Activated CD4-positive, CD25-positive, alpha-beta regulatory T cell treated with anti-CD3 and anti-CD28 coated beads, Interleukin-2, amount 50 U/mL, for 24 hours (primary cell): ENCODE data around the gene MSI1.
"Not testable (repeated sequence)": the region's sequence is repeated elsewhere in the genome, so short reads cannot be mapped to it uniquely, and the experiment has no call there.

Experiments used
- ATAC-seq, 2 donors: fragments of 150-1000 bp; cut with Tn5 transposase; one replicate each; pipeline ENCODE4 v1.10.0; 2021; ENCODE audit warnings: mild to moderate bottlenecking in 1 of 2, moderate library complexity in 1 of 2

The MSI1 gene

GRCh38 chr12:120353556-120354317, 15.2 kb downstream of the MSI1 start:
- no peak for ATAC-seq

- no peak for ATAC-seq
Observed at GRCh38 chr12:120353136-120353535, 15.8 kb downstream of the MSI1 start.

- no peak for ATAC-seq
Observed at GRCh38 chr12:120352117-120352516, 16.8 kb downstream of the MSI1 start.

DNA sequence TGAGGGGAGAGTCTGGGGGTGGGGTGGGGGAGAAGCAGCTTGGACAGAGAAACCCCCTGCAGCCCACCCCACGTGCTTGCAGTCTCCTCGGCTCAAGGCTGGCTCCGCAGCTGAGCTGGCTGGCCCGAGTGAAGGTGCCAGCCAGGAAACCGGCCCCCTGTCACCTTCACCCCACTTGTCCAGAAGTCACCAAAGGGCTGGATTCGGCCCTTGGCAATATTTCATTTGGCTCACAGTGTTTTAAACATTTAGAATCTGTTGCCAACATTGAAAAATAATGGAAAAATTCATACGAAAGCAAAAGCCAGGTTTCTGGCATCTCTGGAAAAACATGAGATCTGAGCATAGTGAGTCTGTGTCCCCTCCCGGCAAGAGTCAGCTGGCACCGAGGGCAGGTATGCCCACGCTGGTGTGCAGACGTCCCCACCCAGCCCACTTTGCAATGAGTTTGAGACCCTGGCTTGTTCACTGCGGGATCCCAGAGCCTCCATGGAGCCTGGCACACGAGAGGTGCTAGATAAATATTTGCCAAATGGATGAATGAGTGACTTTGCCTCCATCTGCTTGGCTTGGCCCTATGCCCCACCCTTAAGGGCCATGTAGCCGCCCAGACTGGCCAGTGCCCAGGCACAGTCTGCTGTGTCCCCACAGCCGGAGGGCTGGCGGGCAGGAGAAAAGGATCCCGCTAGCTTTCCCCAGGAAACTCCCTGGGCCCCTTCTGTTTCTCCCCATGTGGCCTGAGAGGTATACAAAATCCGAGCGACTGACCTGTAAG, 18.2 kb downstream of the MSI1 start:
- no peak for ATAC-seq

GRCh38 chr12:120347766-120348165, 21.2 kb downstream of the MSI1 start:
- no peak for ATAC-seq

- ATAC-seq, result no peak
Observed at GRCh38 chr12:120346681-120347080, 22.3 kb downstream of the MSI1 start.

GRCh38 chr12:120346031-120346430, 22.9 kb downstream of the MSI1 start:
- ATAC-seq, result no peak

GRCh38 chr12:120343692-120344091, 25.3 kb downstream of the MSI1 start:
- ATAC-seq, result no peak

- no peak for ATAC-seq
Observed at GRCh38 chr12:120343039-120343537, 25.9 kb downstream of the MSI1 start.

DNA sequence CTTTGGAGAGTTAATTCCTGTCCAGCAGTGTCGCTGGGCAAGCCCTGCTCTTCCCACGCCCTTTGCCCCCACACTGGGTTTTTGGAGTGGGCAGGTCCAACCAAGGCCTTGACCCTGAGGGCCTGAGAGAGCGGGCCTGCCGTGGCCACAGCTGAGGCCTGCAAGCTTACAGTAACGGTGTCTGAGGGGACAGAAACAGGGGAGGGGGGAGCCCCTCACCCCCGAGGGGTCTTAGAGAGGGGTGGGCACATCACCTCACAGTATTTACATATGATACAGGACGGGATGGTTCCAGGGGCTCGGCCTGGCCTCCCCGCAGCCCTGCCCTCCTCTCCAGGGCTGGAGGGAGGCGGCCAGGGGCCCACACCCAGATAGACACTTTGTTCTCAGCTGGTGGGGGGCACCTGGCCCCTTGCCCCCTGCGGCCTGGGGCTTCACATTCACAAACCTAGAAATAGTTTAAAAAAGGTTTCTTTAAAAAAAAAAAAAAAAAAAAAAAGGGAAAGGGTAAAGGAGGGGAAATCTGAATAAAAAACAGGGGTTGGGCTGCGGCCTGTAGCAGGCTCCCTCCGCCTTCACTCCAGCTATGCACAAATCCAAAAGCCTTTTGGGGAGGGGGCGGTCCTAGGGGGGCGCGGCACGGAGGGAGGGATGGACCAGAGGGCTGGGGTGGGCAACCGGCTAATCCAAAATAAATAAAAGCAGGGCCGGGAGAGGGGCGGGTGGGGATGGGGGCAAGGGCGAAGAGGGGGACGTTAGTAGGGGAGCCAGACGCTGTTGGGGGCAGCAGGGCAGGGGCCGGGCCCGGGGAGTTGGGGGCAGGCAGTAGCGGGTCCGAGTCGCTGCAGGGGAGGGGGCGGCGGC, 26.6 kb downstream of the MSI1 start:
- ATAC-seq, result no peak

DNA sequence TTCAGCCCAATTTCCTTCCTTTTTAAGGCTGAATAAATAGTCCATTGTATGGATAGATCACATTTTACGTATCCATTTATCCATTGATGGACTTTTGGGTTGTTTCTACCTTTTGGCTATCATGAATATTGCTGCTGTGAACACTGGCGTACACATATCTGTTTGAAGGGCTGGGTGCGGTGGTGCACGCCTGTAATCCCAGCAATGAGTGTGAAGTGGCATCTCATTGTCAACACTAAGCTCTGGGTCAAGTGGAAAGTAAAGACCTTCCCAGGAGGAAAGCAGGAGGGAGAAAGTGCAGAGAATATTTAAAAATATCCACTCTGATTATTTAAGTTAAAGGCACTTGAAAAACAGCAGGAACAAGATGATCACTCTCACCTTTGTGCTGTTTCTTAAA, 29.7 kb downstream of the MSI1 start:
- ATAC-seq, result no peak

GRCh38 chr12:120337730-120338129, 31.2 kb downstream of the MSI1 start:
- no peak for ATAC-seq

DNA sequence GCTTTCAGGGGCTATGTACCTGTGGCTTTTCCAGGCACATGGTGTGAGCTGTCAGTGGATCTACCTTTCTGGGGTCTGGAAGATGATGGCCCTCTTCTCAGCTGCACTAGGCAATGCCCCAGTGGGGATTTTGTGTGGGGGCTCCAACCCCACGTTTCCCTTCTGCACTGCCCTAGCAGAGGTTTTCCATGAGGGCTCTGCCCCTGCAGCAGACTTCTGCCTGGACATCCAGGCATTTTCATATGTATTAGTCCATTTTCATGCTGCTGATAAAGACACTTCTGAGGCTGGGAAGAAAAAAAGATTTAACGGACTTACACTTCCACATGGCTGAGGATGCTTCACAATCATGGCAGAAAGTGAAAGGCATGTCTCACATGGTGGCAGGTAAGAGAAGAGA, 32.6 kb downstream of the MSI1 start:
- ATAC-seq, result not testable (repeated sequence)

DNA sequence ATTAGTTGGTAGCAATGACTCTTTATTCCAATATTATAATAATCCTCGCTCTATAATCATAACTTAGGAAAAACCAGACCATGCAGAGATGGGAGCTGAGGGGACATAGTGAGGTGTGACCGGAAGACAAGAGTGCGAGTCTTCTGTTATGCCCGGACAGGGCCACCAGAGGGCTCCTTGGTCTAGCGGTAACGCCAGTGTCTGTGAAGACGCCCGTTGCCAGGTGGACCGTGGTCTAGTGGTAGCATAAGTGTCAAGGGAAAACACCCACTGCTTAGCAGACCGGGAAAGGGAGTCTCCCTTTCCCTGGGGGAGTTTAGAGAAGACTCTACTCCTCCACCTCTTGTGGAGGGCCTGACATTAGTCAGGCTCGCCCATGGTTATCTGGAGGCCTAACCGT, 33.5 kb downstream of the MSI1 start:
- not testable (repeated sequence) for ATAC-seq

DNA sequence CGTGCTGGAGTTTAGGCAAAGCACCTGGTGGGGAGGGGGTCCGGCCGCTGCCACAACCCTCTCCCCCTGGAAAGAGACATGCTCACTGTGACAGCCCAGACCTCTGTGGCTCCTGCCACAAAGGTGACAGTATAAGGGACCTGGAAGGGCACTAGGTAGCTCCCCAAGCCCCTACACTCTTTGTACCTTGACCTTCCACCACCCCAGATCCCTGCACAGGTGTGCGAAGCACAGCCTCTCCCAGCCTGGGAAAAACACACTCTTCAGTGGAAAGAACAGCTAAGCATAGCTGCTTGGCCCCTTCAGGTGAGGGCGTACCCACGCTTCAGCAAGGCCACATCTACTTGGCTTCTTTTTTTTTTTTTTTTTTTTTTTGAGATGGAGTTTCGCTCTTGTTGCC, 36.4 kb downstream of the MSI1 start:
- no peak for ATAC-seq

DNA sequence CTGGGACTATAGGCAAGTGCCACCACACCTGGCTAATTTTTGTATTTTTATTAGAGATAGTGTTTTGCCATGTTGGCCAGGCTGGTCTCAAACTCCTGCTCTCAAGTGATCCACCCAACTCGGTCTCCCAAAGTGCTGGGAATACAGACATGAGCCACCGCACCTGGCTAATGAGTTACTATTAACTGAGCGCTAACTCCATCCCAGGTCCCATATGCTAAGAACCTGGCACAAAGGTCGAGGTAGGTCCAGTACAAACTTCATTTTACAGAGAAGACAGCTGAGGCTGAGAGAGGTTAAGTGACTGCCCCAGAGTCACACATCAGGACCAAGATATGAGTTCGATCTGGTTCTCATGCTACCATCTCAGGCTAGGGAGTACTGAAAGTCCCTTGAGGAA, 36.9 kb downstream of the MSI1 start:
- ATAC-seq, result no peak

DNA sequence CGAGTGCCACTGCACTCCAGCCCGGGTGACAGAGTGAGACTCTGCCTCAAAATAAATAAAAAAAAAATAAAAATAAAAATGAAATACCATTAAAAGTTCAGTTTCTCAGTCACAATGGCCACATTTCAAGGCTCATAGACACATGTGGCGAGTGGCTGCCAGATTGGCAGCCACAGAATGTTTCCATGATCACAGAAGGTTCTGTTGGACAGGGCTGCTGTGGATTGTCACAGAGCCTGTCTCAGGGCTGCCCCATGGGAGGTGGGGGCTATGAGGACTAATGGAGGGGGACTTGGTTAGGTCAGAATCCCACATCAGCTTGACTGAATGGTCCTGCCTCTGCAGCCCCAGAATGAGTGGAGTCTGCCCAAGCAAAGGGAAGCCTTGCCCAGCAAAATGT, 37.6 kb downstream of the MSI1 start:
- ATAC-seq, result no peak

- no peak for ATAC-seq
Observed at GRCh38 chr12:120328228-120328627, 40.7 kb downstream of the MSI1 start.

- no peak for ATAC-seq
Observed at GRCh38 chr12:120327593-120327992, 41.4 kb downstream of the MSI1 start, which contains the start of gene PLA2G1B. Gene PLA2G1B, minus strand, starts transcription at chr12:120327779. Its CDS starts 26 bp downstream, at chr12:120327753.

GRCh38 chr12:120324841-120325417, 44.0 kb downstream of the MSI1 start:
- ATAC-seq, result no peak

DNA sequence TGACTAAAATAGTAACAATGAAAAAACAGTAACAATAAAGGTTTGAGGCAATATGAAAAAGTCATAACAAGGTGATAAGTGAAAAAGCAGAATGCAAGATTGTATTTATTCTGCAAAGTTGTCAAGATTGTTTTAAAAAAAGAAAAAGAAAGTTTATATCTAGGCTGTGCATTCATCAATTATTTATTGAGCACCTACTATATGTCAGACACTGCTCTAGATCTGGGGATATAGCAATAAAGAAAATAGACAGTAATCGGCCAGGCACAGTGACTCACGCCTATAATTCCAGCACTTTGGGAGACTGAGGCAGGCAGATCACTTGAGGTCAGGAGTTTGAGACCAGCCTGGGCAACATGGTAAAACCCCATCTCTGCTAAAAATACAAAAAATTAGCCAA, 45.2 kb downstream of the MSI1 start:
- no peak for ATAC-seq

DNA sequence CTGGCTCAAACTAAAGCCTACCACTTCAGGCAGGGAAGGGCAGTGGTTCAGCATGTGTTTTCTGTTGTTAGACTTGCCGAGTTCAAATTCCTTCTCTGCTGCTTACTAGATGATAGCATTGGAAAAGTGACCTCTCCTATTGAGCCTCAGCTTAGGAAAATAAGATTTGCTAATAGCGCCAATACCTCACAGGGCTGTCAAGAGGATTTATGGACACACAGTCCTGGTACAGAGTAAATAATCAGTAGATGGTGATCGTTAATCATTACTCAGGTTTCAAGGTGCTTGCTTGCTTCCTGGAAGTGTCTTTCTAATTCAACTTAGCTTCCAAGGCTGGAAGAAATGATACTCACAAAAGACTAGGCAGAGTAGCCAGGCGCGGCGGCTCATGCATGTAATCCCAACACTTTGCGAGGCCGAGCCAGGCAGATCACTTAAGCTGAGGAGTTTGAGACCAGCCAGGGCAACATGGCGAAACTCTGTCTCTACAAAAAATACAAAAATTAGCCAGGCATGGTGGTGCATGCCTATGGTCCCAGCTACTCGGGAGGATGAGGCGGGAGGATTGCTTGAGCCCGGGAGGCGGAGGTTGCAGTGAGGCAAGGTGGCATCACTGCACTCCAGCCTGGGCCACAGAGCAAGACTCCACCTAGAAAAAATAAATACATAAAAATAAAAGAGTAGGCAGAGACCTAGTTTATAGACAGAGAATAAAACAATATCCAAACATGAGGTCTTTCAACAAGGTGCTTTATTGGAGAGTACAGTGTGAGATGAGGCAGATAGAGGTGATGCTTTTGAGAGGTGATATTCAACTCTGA, 47.4 kb downstream of the MSI1 start:
- ATAC-seq, result no peak
